Liver (tissue), 5 donors: ENCODE measurements around the gene DPPA4. TPM values are rescaled to one million over a fixed set of nuclear protein-coding genes. Genes with fewer than 3 reads are reported as not detected.

Experiments
- polyA plus RNA-seq, 2 donors: library from polyadenylated mRNA; stranded (reverse) in 1 of 2; unstranded in 1 of 2; fragments of 200-250 nt in 1 of 2; fragments of >200 nt in 1 of 2; fragmentation: Nextera tagmentation in 1 of 2; extraction: Ambion mirVana in 1 of 2; gene quantifications; one replicate each; pipeline versions ENCODE4 v1.2.1 to v1.2.3, GENCODE V29; 2013 to 2015
- small RNA-seq: library from RNA; depleted of rRNA; stranded (forward); fragments of <200 nt; gene quantifications from one replicate; pipeline ENCODE3, GENCODE V24; 2014
- total RNA-seq, 2 donors: library from RNA; depleted of rRNA; stranded (reverse); fragments of >200 nt; gene quantifications; one replicate each; pipeline ENCODE4 v1.2.3, GENCODE V29; 2014
- donor health status: healthy.
- donor health status: healthy.
- donor health status: healthy.

The DPPA4 gene
- total and polyA plus RNA-seq, 4 donors = 0.12 to 3.1 (median 0.28) TPM

Small RNA genes lying within 50 kb of the gene (small RNA-seq; reads per million reads assigned to genes)
- not detected for gene AC124945.1
- not detected for gene RF00017

Other genes starting within 250 kb of the DPPA4 start
- under 1 TPM; 0.14 to 0.33 TPM for gene MORC1, start 219.4 kb downstream of the DPPA4 start, total RNA-seq
- under 1 TPM; 0.02 to 0.13 TPM for gene MORC1, start 219.4 kb downstream of the DPPA4 start, polyA plus RNA-seq
- 1 to 10 TPM in 1 of 2 donors, not detected in 1; 8.5 TPM for gene C3orf85, start 200.8 kb downstream of the DPPA4 start, total RNA-seq
- gene C3orf85, start 200.8 kb downstream of the DPPA4 start, polyA plus RNA-seq = 10 to 100 TPM in 1 of 2 donors, 1 to 10 TPM in 1; 7.9 to 46.4 TPM
- not detected for gene DPPA2, start 21.0 kb downstream of the DPPA4 start, total RNA-seq
- gene DPPA2, start 21.0 kb downstream of the DPPA4 start, polyA plus RNA-seq = not detected